GM12891 (cell line): ENCODE results near the gene HAPSTR1.

Experiments
- POLR2A ChIP-seq: IDR thresholded peaks from 2 replicates; pipeline ENCODE4 v1.6.1; 2011; ENCODE audit warnings: low read depth, low read length, control low read depth
- POLR2AphosphoS5 ChIP-seq: IDR thresholded peaks from 2 replicates; pipeline ENCODE4 v1.6.1; 2011; ENCODE audit warnings: low read depth, low read length, control low read depth
- POU2F2 ChIP-seq: IDR thresholded peaks from 2 replicates; pipeline ENCODE4 v1.6.1; 2011; ENCODE audit warnings: low read depth, mild to moderate bottlenecking, control low read depth, low read length, moderate library complexity
- SPI1 ChIP-seq: IDR thresholded peaks from 2 replicates; pipeline ENCODE4 v1.6.1; 2011; ENCODE audit warnings: low read depth, low read length, control low read depth
- TAF1 ChIP-seq: IDR thresholded peaks from 2 replicates; pipeline ENCODE4 v1.6.1; 2011; ENCODE audit warnings: low read depth, low read length, control low read depth

- TF ChIP-seq TAF1 (no peak), POLR2AphosphoS5 (no peak), POLR2A (no peak), SPI1 (no peak), POU2F2 (no peak)
Observed at GRCh38 chr16:9077091-9077809, 14.2 kb upstream of the HAPSTR1 start.
